ENCODE measurements around the gene MICOS13.

Gene MICOS13

GRCh38 chr19:5687360-5688198, 7.3 kb upstream of the MICOS13 start:
- no peak for DNase-seq (ENCODE audit: low read depth in 2 of 2)

GRCh38 chr19:5686647-5687359, 6.5 kb upstream of the MICOS13 start:
- peak; percentile 100 for DNase-seq (ENCODE audit: low read depth in 2 of 2)

- DNase-seq (ENCODE audit: low read depth in 2 of 2): no peak
These were observed 6.0 kb upstream of the MICOS13 start for GRCh38 chr19:5686326-5686646.

GRCh38 chr19:5684694-5685430, 4.5 kb upstream of the MICOS13 start:
- no peak for DNase-seq (ENCODE audit: low read depth in 2 of 2)

- no peak for DNase-seq (ENCODE audit: low read depth in 2 of 2)
These were observed 3.0 kb upstream of the MICOS13 start for GRCh38 chr19:5683177-5683886.

- DNase-seq (ENCODE audit: low read depth in 2 of 2): no peak
These were observed 1.8 kb upstream of the MICOS13 start for GRCh38 chr19:5682107-5682482.

GRCh38 chr19:5681391-5682106, 1.2 kb upstream of the MICOS13 start:
- no peak for DNase-seq (ENCODE audit: low read depth in 2 of 2)

GRCh38 chr19:5680084-5680436, 256 bp downstream of the MICOS13 start:
- DNase-seq (ENCODE audit: low read depth in 2 of 2): no peak

GRCh38 chr19:5679289-5680083, 830 bp downstream of the MICOS13 start:
- DNase-seq (ENCODE audit: low read depth in 2 of 2): no peak

GRCh38 chr19:5678071-5678718, 2.1 kb downstream of the MICOS13 start:
- no peak for DNase-seq (ENCODE audit: low read depth in 2 of 2)

- no peak for DNase-seq (ENCODE audit: low read depth in 2 of 2)
These were observed 2.7 kb downstream of the MICOS13 start for GRCh38 chr19:5677580-5677979.

GRCh38 chr19:5677136-5677535, 3.2 kb downstream of the MICOS13 start:
- DNase-seq (ENCODE audit: low read depth in 2 of 2): no peak

GRCh38 chr19:5676772-5677105, 3.6 kb downstream of the MICOS13 start:
- no peak for DNase-seq (ENCODE audit: low read depth in 2 of 2)

GRCh38 chr19:5676105-5676771, 4.1 kb downstream of the MICOS13 start:
- DNase-seq (ENCODE audit: low read depth in 2 of 2): no peak

GRCh38 chr19:5674714-5675113, 5.6 kb downstream of the MICOS13 start:
- no peak for DNase-seq (ENCODE audit: low read depth in 2 of 2)

- no peak for DNase-seq (ENCODE audit: low read depth in 2 of 2)
These were observed 6.6 kb downstream of the MICOS13 start for GRCh38 chr19:5673752-5674151.

GRCh38 chr19:5672708-5673459, 7.4 kb downstream of the MICOS13 start:
- DNase-seq (ENCODE audit: low read depth in 2 of 2): no peak

GRCh38 chr19:5671600-5671999, 8.7 kb downstream of the MICOS13 start:
- DNase-seq (ENCODE audit: low read depth in 2 of 2): no peak

- no peak for DNase-seq (ENCODE audit: low read depth in 2 of 2)
These were observed 11.1 kb downstream of the MICOS13 start for GRCh38 chr19:5669212-5669611.

Measured in stimulated activated CD8-positive, alpha-beta memory T cell treated with anti-CD3 and anti-CD28 coated beads, Interleukin-2, amount 100 ng/mL, for 48 hours (primary cell).